ENCODE measurements around the gene RARS2.

DNA sequence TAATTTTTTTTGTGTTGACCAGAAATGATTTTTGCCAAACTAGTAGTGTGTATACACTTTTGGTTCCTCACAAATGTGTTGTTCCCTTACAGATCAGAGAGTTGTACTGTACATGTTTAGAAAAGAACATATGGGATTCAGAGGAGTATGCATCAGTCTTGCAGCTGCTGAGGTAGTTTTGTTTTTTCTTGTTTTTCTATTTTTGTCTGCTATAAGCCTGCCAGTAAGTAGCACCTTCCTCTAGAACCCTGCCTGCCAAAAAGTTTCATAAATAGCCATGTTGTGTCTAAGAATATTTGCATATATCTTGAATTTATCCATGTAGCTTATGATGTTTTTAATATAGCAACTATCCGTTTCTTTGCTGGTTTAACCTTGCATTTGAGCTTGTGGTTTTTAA is 46.5 kb upstream of the RARS2 start:
- TF ChIP-seq GATA3 (IDR thresholded peaks at IDR 0.05; ENCODE audit: low read depth, low read length) (no peak), GATA2 (IDR thresholded peaks at IDR 0.05; ENCODE audit: low read depth, low read length) (no peak)

Data from SH-SY5Y (cell line).